K562 (cell line): ENCODE results near the gene TMEM154. TPM values are rescaled to one million over a fixed set of nuclear protein-coding genes. Genes with fewer than 3 reads are reported as not detected.
A peak's percentile ranks its signal among the peaks of the same experiment; 100 is the strongest.

ENCODE experiments used
- CBFA2T2 ChIP-seq: fragments of 450-650 bp; conservative IDR thresholded peaks from 2 replicates; pipeline ENCODE4 v1.6.1; 2017; ENCODE audit warnings: mild to moderate bottlenecking
- CEBPB ChIP-seq: fragments of 450-650 bp; IDR thresholded peaks from 2 replicates; pipeline ENCODE4 v1.6.1; 2016; ENCODE audit warnings: missing genetic modification characterization, missing compliant biosample characterization
- CEBPG ChIP-seq, 3 experiments: fragments of 200-800 bp in 1 of 3; sonication (Bioruptor generic) in 1 of 3; sonication (generic) in 1 of 3; formaldehyde crosslinking in 1 of 3; IDR thresholded peaks in 2 of 3; conservative IDR thresholded peaks in 1 of 3; 2 replicates each; pipeline versions ENCODE4 v1.6.1 to v1.8.0; 2016 to 2022; ENCODE audit warnings: missing compliant biosample characterization in 2 of 3, missing genetic modification characterization in 2 of 3, mild to moderate bottlenecking in 1 of 3, missing genetic modification reagents in 1 of 3
- CXXC5 ChIP-seq: fragments of 250-450 bp; sonication (Bioruptor Pico); IDR thresholded peaks from 2 replicates; pipeline ENCODE4 v1.8.0; 2022; ENCODE audit warnings: inconsistent platforms, mild to moderate bottlenecking, moderate library complexity
- ESRRB ChIP-seq: fragments of 250-450 bp; sonication (Bioruptor Pico); IDR thresholded peaks from 2 replicates; pipeline ENCODE4 v1.5.0; 2020; ENCODE audit warnings: mild to moderate bottlenecking, moderate library complexity, borderline replicate concordance
- ETV6 ChIP-seq, 3 experiments: fragments of 150-350 bp in 1 of 3; sonication (generic) in 1 of 3; formaldehyde crosslinking in 1 of 3; IDR thresholded peaks; 2 replicates each; pipeline versions ENCODE4 v1.6.1 to v1.8.0; 2014 to 2022; ENCODE audit warnings: borderline replicate concordance in 2 of 3, low read depth in 2 of 3, antibody characterized with exemption in 1 of 3, low read length in 1 of 3, mild to moderate bottlenecking in 1 of 3, missing genetic modification reagents in 1 of 3
- FOXK2 ChIP-seq, 2 experiments: fragments of 450-650 bp; IDR thresholded peaks in 1 of 2; conservative IDR thresholded peaks in 1 of 2; 2 replicates each; pipeline ENCODE4 v1.6.1; 2016; ENCODE audit warnings: low read depth in 2 of 2, mild to moderate bottlenecking in 1 of 2
- FOXO4 ChIP-seq: fragments of 450-650 bp; formaldehyde crosslinking; IDR thresholded peaks from 2 replicates; pipeline ENCODE4 v1.4.0; 2020; ENCODE audit warnings: mild to moderate bottlenecking, moderate library complexity
- NELFE ChIP-seq: IDR thresholded peaks from 2 replicates; pipeline ENCODE4 v1.6.1; 2011; ENCODE audit warnings: mild to moderate bottlenecking; ENCODE audit not compliant: insufficient read depth, insufficient read length
- RAD21 ChIP-seq, 2 experiments: fragments of 250-450 bp in 1 of 2; fragments of 450-650 bp in 1 of 2; sonication (Bioruptor Pico) in 1 of 2; formaldehyde crosslinking in 1 of 2; IDR thresholded peaks in 1 of 2; conservative IDR thresholded peaks in 1 of 2; 2 replicates each; pipeline versions ENCODE4 v1.4.0 to v1.8.0; 2020 to 2022; ENCODE audit warnings: mild to moderate bottlenecking in 2 of 2, moderate library complexity in 1 of 2
- RCOR1 ChIP-seq, 2 experiments: IDR thresholded peaks; 2 replicates each; pipeline ENCODE4 v1.6.1; 2012; ENCODE audit warnings: low read depth in 2 of 2, low read length in 2 of 2, borderline replicate concordance in 1 of 2, improper control_type of control experiment in 1 of 2
- SMARCE1 ChIP-seq: fragments of 450-650 bp; IDR thresholded peaks from 2 replicates; pipeline ENCODE4 v1.7.1; 2016; ENCODE audit warnings: mild to moderate bottlenecking
- TRIM24 ChIP-seq, 2 experiments: fragments of 450-650 bp; IDR thresholded peaks; 2 replicates each; pipeline ENCODE4 v1.6.1; 2016
- WHSC1 ChIP-seq: IDR thresholded peaks from one replicate; pipeline ENCODE4 v1.6.1; 2012; ENCODE audit warnings: low read length, control low read depth, inconsistent platforms
- ZBTB26 ChIP-seq: fragments of 450-650 bp; formaldehyde crosslinking; IDR thresholded peaks from 2 replicates; pipeline ENCODE4 v1.4.0; 2022; ENCODE audit warnings: missing genetic modification characterization
- ZBTB7A ChIP-seq: IDR thresholded peaks from 2 replicates; pipeline ENCODE4 v1.6.1; 2011; ENCODE audit warnings: low read depth, mild to moderate bottlenecking, low read length, moderate library complexity, borderline replicate concordance; ENCODE audit not compliant: control insufficient read depth
- ZHX1 ChIP-seq: fragments of 150-350 bp; conservative IDR thresholded peaks from 2 replicates; pipeline ENCODE4 v1.6.1; 2014; ENCODE audit warnings: low read length
- ZNF124 ChIP-seq: sonication (generic); formaldehyde crosslinking; IDR thresholded peaks from 2 replicates; pipeline ENCODE4 v1.8.1; 2022; ENCODE audit warnings: missing genetic modification reagents
- ZNF140 ChIP-seq: fragments of 250-450 bp; sonication (Bioruptor Pico); IDR thresholded peaks from 2 replicates; pipeline ENCODE4 v1.8.0; 2021; ENCODE audit warnings: moderate library complexity, mild to moderate bottlenecking, inconsistent platforms
- ZNF384 ChIP-seq: IDR thresholded peaks from 2 replicates; pipeline ENCODE4 v1.6.1; 2012; ENCODE audit warnings: low read depth, low read length, improper control_type of control experiment
- polyA plus RNA-seq, 8 experiments: library from polyadenylated mRNA; depleted of rRNA in 4 of 8; stranded (reverse) in 5 of 8; unstranded in 3 of 8; fragments of >200 nt; fragmentation: Nextera tagmentation in 2 of 8; fragmentation: Illumina TruSeq in 1 of 8; extraction: Ambion mirVana in 2 of 8; extraction: Trizol in 1 of 8; gene quantifications; 2 replicates each; pipeline versions ENCODE4 v1.2.1 to v1.2.3, GENCODE V29; 2011 to 2014; ENCODE audit warnings: inconsistent platforms in 1 of 8, missing spikeins in 1 of 8
- total RNA-seq, 7 experiments: library from RNA; depleted of rRNA in 6 of 7; stranded (reverse); fragments of >200 nt in 6 of 7; fragmentation: Illumina TruSeq in 2 of 7; extraction: Trizol in 2 of 7; gene quantifications; 2 replicates each; pipeline versions ENCODE4 v1.2.1 to v1.2.3, GENCODE V29; 2011 to 2021; ENCODE audit warnings: low replicate concordance in 1 of 7
- TF ChIP-seq, protein P1 (sequence below): IDR thresholded peaks from 2 replicates; pipeline ENCODE4 v1.6.1; 2011; ENCODE audit not compliant: insufficient read length; ENCODE audit errors: extremely low read depth

The TMEM154 gene
- total and polyA plus RNA-seq, 9 of the 15 experiments (the other 6 are each of a cell fraction or from before 2014, with no cell fraction given): 0.13 to 1.8 (median 0.58) TPM

DNA sequence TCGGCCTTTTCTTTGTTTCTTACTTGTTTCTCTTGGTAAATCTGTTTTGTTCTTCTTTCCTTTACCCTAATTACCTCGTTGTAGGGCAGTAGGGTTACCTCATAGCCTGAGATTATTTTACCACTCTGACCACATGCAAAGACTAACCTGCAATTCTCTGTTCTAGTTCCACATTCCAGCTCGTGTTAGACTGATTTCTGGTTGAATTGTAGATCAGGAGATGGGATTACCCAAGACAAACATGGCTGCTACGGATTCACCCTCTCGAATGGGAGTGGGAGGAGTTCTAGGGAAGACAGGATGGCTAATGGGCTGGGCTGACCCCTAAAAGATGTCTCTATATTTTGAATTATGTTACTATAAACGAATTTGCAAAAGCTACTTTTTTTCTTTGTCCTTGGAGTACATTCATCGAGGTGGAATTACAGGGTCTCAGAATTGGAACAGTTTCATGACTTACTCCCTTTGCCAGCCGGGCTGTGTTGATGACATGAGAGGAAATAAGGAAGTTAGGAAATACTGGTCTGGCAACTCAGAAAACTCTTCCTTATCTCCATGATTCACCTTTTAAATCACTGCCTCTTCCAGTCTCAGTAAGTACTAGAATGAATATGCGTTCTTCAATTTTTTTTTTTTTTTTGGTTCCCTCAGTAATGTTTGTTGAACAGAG lies 107.2 kb downstream of the TMEM154 start (continued):
- TF ChIP-seq CEBPG (CRISPR knock-in tag; IDR thresholded peaks at IDR 0.05) (peak; percentile 70; the same call in 1 of the 2 replicates), CEBPG (tag; conservative IDR thresholded peaks at IDR 0.05 in 1 of 2, IDR thresholded peaks at IDR 0.05 in 1 of 2) (peak; percentile 72 to 91; a peak in 3 of 4 replicates), ZBTB26 (CRISPR knock-in tag) (no peak), ZNF140 (CRISPR knock-in tag) (no peak), NELFE (no peak), CBFA2T2 (peak; percentile 76), FOXO4 (no peak), ZBTB7A (no peak), TRIM24 (IDR thresholded peaks at IDR 0.05) (peak; percentile 85 to 94; a peak in 3 of 4 replicates), FOXK2 (conservative IDR thresholded peaks at IDR 0.05 in 1 of 2, IDR thresholded peaks at IDR 0.05 in 1 of 2; ENCODE audit: low read depth in 2 of 2) (no peak), RAD21 (CRISPR knock-in tag; conservative IDR thresholded peaks at IDR 0.05 in 1 of 2, IDR thresholded peaks at IDR 0.05 in 1 of 2) (no peak), ZNF124 (CRISPR knock-in tag) (no peak), WHSC1 (no peak), CXXC5 (CRISPR knock-in tag) (peak; percentile 64), ZNF384 (peak; percentile 96), ESRRB (CRISPR knock-in tag) (no peak), ETV6 (IDR thresholded peaks at IDR 0.05; ENCODE audit: borderline replicate concordance in 1 of 2, low read depth in 2 of 2, low read length in 1 of 2) (peak in 1 of 2 experiments; percentile 48; a peak in 1 of 4 replicates), ETV6 (CRISPR knock-in tag; IDR thresholded peaks at IDR 0.05; ENCODE audit: borderline replicate concordance) (no peak), ZHX1 (no peak), CEBPB (peak; percentile 79), RCOR1 (IDR thresholded peaks at IDR 0.05; ENCODE audit: borderline replicate concordance in 1 of 2, low read depth in 2 of 2, low read length in 2 of 2) (peak; percentile 95 to 100), SMARCE1 (peak; percentile 89; the same call in 1 of the 2 replicates)
- TF ChIP-seq, protein P1, sequence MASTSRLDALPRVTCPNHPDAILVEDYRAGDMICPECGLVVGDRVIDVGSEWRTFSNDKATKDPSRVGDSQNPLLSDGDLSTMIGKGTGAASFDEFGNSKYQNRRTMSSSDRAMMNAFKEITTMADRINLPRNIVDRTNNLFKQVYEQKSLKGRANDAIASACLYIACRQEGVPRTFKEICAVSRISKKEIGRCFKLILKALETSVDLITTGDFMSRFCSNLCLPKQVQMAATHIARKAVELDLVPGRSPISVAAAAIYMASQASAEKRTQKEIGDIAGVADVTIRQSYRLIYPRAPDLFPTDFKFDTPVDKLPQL: no peak
